Endothelial cell of umbilical vein (primary cell): ENCODE measurements around the gene EPS8. TPM values are rescaled to one million over a fixed set of nuclear protein-coding genes. Genes with fewer than 3 reads are reported as not detected.

Source experiments
- BruUV-seq: library from RNA; stranded (reverse); fragments of 400-500 nt; replicated peaks from 2 replicates; lab custom pipeline; 2021; lab: Mats Ljungman, UMichigan
- CTCF ChIA-PET: fragments of 300-600, 350-600 bp; sonication (Branson Sonifier 250); formaldehyde crosslinking; loops from one replicate; lab custom pipeline; 2021; ENCODE audit warnings: antibody characterized with exemption, inconsistent platforms; lab: Charles Lee
- POLR2A ChIA-PET: fragments of 300-600, 350-600 bp; sonication (Branson Sonifier 250); formaldehyde crosslinking; loops from one replicate; lab custom pipeline; 2021; ENCODE audit warnings: antibody characterized with exemption, inconsistent platforms; lab: Charles Lee
- DNase-seq: peaks from one replicate; pipeline ENCODE4 v3.0.0-alpha.2; 2011; ENCODE audit warnings: low read depth, low spot score
- FAIRE-seq: peaks from 2 replicates; lab custom pipeline; 2011; peaks lifted over from hg19 to GRCh38; lab: Jason Lieb, UNC
- H2AFZ ChIP-seq: 2 replicates; pipeline ENCODE4 v1.6.0; 2012; ENCODE audit warnings: low read depth, low read length, control low read depth, inconsistent platforms
- H3K27ac ChIP-seq: 2 replicates; pipeline ENCODE4 v1.5.1; 2011; ENCODE audit warnings: low read depth, mild to moderate bottlenecking, control low read depth, low read length, moderate library complexity; ENCODE audit not compliant: insufficient read depth
- H3K27me3 ChIP-seq, 2 experiments: 2 replicates each; pipeline versions ENCODE4 v1.6.0 to v1.6.1; 2011; ENCODE audit warnings: low read length in 2 of 2, mixed read lengths in 1 of 2; ENCODE audit not compliant: control insufficient read depth in 2 of 2, insufficient read depth in 2 of 2
- H3K36me3 ChIP-seq, 2 experiments: 2 replicates in 1 of 2; 3 replicates in 1 of 2; pipeline ENCODE4 v1.5.1; 2011; ENCODE audit warnings: low read length in 2 of 2, mild to moderate bottlenecking in 1 of 2, moderate library complexity in 1 of 2; ENCODE audit not compliant: control insufficient read depth in 2 of 2, insufficient read depth in 2 of 2; ENCODE audit errors: extremely low read depth in 1 of 2
- H3K4me1 ChIP-seq: 3 replicates; pipeline ENCODE4 v1.5.1; 2011; ENCODE audit warnings: mild to moderate bottlenecking, low read length; ENCODE audit not compliant: control insufficient read depth, insufficient read depth; ENCODE audit errors: extremely low read depth
- H3K4me2 ChIP-seq: 2 replicates; pipeline ENCODE4 v1.6.1; 2011; ENCODE audit warnings: low read length, control low read depth, mixed read lengths; ENCODE audit not compliant: insufficient read depth
- H3K4me3 ChIP-seq, 3 experiments: fragments of 200-600 bp in 1 of 3; sonication (generic), shearing (Covaris generic) in 1 of 3; replicated peaks in 1 of 3; 2 replicates each; pipeline ENCODE4 v1.5.1; 2011 to 2016; ENCODE audit warnings: control low read depth in 3 of 3, low read length in 3 of 3, mild to moderate bottlenecking in 2 of 3, inconsistent platforms in 1 of 3, low read depth in 1 of 3, moderate library complexity in 1 of 3; ENCODE audit not compliant: insufficient read depth in 1 of 3
- H3K79me2 ChIP-seq: 2 replicates; pipeline ENCODE4 v1.6.0; 2012; ENCODE audit warnings: low read length, inconsistent platforms; ENCODE audit not compliant: control insufficient read depth, insufficient read depth
- H3K9ac ChIP-seq: replicated peaks from 2 replicates; pipeline ENCODE3; 2011; ENCODE audit warnings: low read length, control low read depth; ENCODE audit not compliant: insufficient read depth; ENCODE audit errors: extremely low read depth
- H3K9me1 ChIP-seq: replicated peaks from 3 replicates; pipeline ENCODE4 v1.6.0; 2011; ENCODE audit warnings: mild to moderate bottlenecking, low read length; ENCODE audit not compliant: control insufficient read depth, insufficient read depth; ENCODE audit errors: extremely low read depth
- H3K9me3 ChIP-seq: replicated peaks from 2 replicates; pipeline ENCODE4 v1.5.1; 2012; ENCODE audit warnings: low read length, inconsistent platforms; ENCODE audit not compliant: control insufficient read depth, insufficient read depth
- H4K20me1 ChIP-seq: replicated peaks from 2 replicates; pipeline ENCODE3; 2011; ENCODE audit warnings: mild to moderate bottlenecking, low read length; ENCODE audit not compliant: control insufficient read depth, insufficient read depth; ENCODE audit errors: extremely low read depth
- CTCF ChIP-seq, 2 donors: IDR thresholded peaks; 1 replicate in 1 of 2; 2 replicates in 1 of 2; pipeline ENCODE4 v1.5.1; 2011; ENCODE audit warnings: low read length in 2 of 2, mild to moderate bottlenecking in 2 of 2, moderate library complexity in 2 of 2, control low read depth in 1 of 2, inconsistent platforms in 1 of 2, low read depth in 1 of 2; ENCODE audit not compliant: insufficient read depth in 1 of 2; ENCODE audit errors: extremely low read depth in 1 of 2
- EZH2 ChIP-seq: IDR thresholded peaks from 2 replicates; pipeline ENCODE4 v1.6.1; 2012; ENCODE audit warnings: borderline replicate concordance, low read depth, mild to moderate bottlenecking, moderate library complexity, low read length, inconsistent platforms; ENCODE audit not compliant: severe bottlenecking
- FOS ChIP-seq: IDR thresholded peaks from 2 replicates; pipeline ENCODE4 v1.6.1; 2011; ENCODE audit warnings: mild to moderate bottlenecking, low read length, moderate library complexity, borderline replicate concordance; ENCODE audit not compliant: insufficient read depth
- GATA2 ChIP-seq: IDR thresholded peaks from 2 replicates; pipeline ENCODE4 v1.7.0; 2011; ENCODE audit warnings: low read depth, mild to moderate bottlenecking, moderate library complexity, mixed read lengths, low read length; ENCODE audit not compliant: insufficient read length, insufficient read depth
- JUN ChIP-seq: IDR thresholded peaks from 2 replicates; pipeline ENCODE4 v1.6.1; 2011; ENCODE audit warnings: borderline replicate concordance, low read depth; ENCODE audit not compliant: insufficient read length, insufficient read depth
- MAX ChIP-seq: IDR thresholded peaks from 2 replicates; pipeline ENCODE4 v1.6.1; 2011; ENCODE audit not compliant: insufficient read depth, insufficient read length
- MYC ChIP-seq: IDR thresholded peaks from one replicate; pipeline ENCODE4 v1.6.1; 2011; ENCODE audit warnings: mild to moderate bottlenecking, low read depth, low read length
- POLR2A ChIP-seq: IDR thresholded peaks from 2 replicates; pipeline ENCODE4 v1.6.1; 2012; ENCODE audit warnings: low read depth, mild to moderate bottlenecking, control low read depth, low read length
- POLR2AphosphoS5 ChIP-seq: IDR thresholded peaks from 2 replicates; pipeline ENCODE4 v1.6.1; 2012; ENCODE audit warnings: low read depth, mild to moderate bottlenecking, control low read depth, low read length, moderate library complexity; ENCODE audit not compliant: insufficient read depth
- dilution Hi-C: fragments of 300-500 bp; cut with MboI; formaldehyde crosslinking; loops from one replicate; pipeline ENCODE4 v1.15.0; 2019; ENCODE audit warnings: low sequenced_read_pairs; ENCODE audit not compliant: extremely low pct_ligation_motif_present
- intact Hi-C: fragments of 100-400 bp; cut with micrococcal nuclease; formaldehyde crosslinking; loops from one replicate; pipeline ENCODE4 v1.10.0; 2022
- polyA plus RNA-seq, 4 experiments: library from polyadenylated mRNA; depleted of rRNA in 3 of 4; stranded (reverse) in 3 of 4; unstranded in 1 of 4; fragments of >200 nt; gene quantifications; 2 replicates each; pipeline versions ENCODE4 v1.2.1 to v1.2.3, GENCODE V29; 2011 to 2012; ENCODE audit warnings: missing spikeins in 1 of 4
- total RNA-seq: library from RNA; stranded (reverse); gene quantifications from 2 replicates; pipeline ENCODE4 v1.2.3, GENCODE V29; 2021

EPS8 gene
- total and polyA plus RNA-seq, 2 donors (not counting 3 experiments of a cell fraction or from before 2014, with no cell fraction given), result 8.4 to 11.9 TPM

GRCh38 chr12:15770021-15770420 is 19.2 kb downstream of the EPS8 start:
- dilution Hi-C loops, result no loop called here
- Histone ChIP-seq H3K27ac (no peak overlapping the region), H4K20me1 (peaks cover 2% of the 10 kb centered on the region), H3K4me2 (no peak overlapping the region), H3K9ac (no peak overlapping the region), H3K4me3 (no peak overlapping the region), H3K27me3 (no peaks in the 10 kb centered on the region), H3K9me1 (no peaks in the 10 kb centered on the region), H3K36me3 (no peaks in the 10 kb centered on the region), H3K9me3 (no peaks in the 10 kb centered on the region), H3K79me2 (no peaks in the 10 kb centered on the region), H2AFZ (no peak overlapping the region), H3K4me1 (no peaks in the 10 kb centered on the region)
- TF ChIP-seq CTCF (IDR thresholded peaks at IDR 0.05; ENCODE audit: extremely low read depth in 1 of 2, insufficient read depth in 1 of 2, low read depth in 1 of 2, low read length in 2 of 2) (no peak), POLR2AphosphoS5 (no peak), JUN (no peak), POLR2A (no peak), EZH2 (no peak), GATA2 (no peak), FOS (no peak), MAX (no peak), MYC (no peak)
- POLR2A ChIA-PET, result no interaction called here
- FAIRE-seq (no peak), DNase-seq (no peak)
- CTCF ChIA-PET, result interaction anchor here (0.9 to 1.2 kb wide), 2 partner anchors 9 to 186 kb away, joined by 4 to 5 read pairs; no protein-coding TSS in a partner anchor
- intact Hi-C loops, result no loop called here
- BruUV-seq, result no TSS peak
